Skin epidermis (tissue), 12 donors: ENCODE measurements around the gene WFDC5.

ENCODE experiments used
- H3K27ac ChIP-seq, 21 experiments: fragments of 200-600 bp; sonication (generic) in 11 of 21; one replicate each; pipeline ENCODE4 v1.5.0; 2020; ENCODE audit warnings: mild to moderate bottlenecking in 3 of 21, inconsistent platforms in 2 of 21, moderate library complexity in 2 of 21
- H3K4me3 ChIP-seq, 7 experiments: fragments of 200-600 bp; sonication (generic) in 2 of 7; one replicate each; pipeline ENCODE4 v1.5.0; 2020; ENCODE audit warnings: inconsistent platforms in 2 of 7, mild to moderate bottlenecking in 2 of 7, moderate library complexity in 1 of 7

Gene WFDC5

DNA sequence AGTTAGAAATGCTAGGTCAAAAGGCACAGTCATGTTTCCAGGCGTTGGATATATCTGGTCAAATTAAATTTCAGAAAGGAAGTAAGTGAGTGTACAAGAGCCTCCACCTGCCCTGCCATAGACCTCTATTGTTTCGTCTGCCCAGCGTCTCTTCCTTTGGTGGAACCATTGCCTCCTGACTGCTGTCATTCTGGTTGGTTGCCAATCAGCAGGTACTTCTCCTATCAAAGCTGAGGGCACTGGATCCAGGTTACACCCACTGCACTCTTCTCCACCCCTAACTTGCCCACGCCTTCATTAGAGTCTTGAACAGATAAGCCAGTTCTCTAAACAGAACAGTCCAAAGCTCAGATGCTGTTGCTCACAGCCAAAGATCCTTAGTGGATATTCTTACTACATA is 2.6 kb upstream of the WFDC5 start:
- Histone ChIP-seq H3K4me3 (no peak overlapping the region), H3K27ac (no peak overlapping the region)

GRCh38 chr20:45115829-45116228 is 855 bp upstream of the WFDC5 start:
- peak overlapping the region in 15 of 21 experiments; percentile 14 to 93 (median 76) for H3K27ac ChIP-seq
- H3K4me3 ChIP-seq = no peak overlapping the region

DNA sequence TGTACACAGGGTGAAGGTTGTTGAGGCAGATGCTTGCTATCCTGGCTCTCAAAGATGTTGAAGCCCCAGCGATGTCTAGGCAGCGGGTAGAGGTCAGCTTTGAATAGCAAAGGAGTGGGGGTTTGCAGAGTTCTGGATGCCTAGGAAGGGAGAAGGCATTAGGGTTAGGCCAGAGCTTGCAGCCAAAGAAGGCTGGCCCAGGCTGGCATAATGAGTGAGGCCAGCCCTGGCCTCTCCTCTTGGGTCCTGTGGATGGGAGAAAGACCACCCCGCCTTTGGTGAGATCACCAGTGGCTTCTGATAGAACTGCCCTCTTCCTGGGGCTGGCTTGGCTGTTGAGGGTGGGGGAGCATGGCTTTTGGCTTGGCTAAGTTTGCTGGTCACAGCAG is 406 bp upstream of the WFDC5 start:
- H3K4me3 ChIP-seq = peak overlapping the region in 1 of 7 experiments; percentile 30
- H3K27ac ChIP-seq = peak overlapping the region in 16 of 21 experiments; percentile 14 to 93 (median 76)

- peak overlapping the region in 13 of 21 experiments; percentile 17 to 93 (median 77) for H3K27ac ChIP-seq
- H3K4me3 ChIP-seq = peak overlapping the region in 2 of 7 experiments; percentile 15 to 27
These were observed 1.1 kb downstream of the WFDC5 start for GRCh38 chr20:45113865-45114264.

- Histone ChIP-seq H3K4me3 (peak overlapping the region in 1 of 7 experiments; percentile 4), H3K27ac (peak overlapping the region in 8 of 21 experiments; percentile 17 to 93 (median 72))
These were observed 2.2 kb downstream of the WFDC5 start for GRCh38 chr20:45112754-45113153.

GRCh38 chr20:45111799-45112471 is 3.0 kb downstream of the WFDC5 start:
- H3K4me3 ChIP-seq = no peak overlapping the region

DNA sequence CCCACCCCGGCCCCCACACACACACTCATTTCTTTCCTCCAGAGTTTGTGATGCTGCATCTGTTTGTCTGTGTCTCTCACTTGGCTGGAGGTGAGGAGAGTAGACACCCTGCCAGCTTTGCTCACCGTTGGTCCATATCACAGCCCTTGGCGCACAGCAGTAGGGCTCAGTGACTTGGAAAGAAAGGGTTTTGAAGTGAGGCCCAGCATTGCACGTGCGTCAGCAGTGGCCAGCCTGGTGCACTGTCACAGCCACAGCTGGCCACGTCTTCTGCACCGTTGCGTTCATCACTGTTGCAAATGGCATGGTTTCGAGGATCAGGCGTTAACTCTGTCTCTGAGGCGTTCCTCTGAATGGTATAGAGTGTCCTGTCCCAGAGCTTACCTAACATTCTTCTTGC is 3.7 kb downstream of the WFDC5 start:
- Histone ChIP-seq H3K27ac (no peak overlapping the region), H3K4me3 (no peak overlapping the region)

More at GRCh38 chr20:45111799-45112471, 3.0 kb downstream of the WFDC5 start:
- H3K27ac ChIP-seq = no peak overlapping the region

DNA sequence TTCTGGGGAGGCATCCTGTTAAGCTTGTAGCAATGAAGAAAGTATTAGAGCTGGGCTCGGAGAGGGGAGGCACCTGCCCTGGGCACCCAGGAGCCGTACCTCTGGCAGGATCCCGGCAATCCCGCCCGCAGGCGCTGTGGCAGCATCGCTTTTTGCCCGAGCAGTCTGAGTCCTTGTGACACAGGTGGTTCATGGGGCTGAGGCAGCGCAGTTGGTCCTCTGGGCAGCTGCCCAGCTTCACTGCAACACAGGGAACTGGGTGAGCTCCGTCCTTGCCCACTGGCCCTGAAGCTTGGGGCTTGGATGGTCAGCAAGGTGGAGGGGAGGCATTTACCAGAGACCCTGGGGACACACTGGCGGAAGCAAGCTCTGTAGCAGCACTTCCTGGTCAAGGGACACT is 4.7 kb downstream of the WFDC5 start:
- H3K4me3 ChIP-seq = no peak overlapping the region
- H3K27ac ChIP-seq = no peak overlapping the region

- H3K27ac ChIP-seq = no peak overlapping the region
- H3K4me3 ChIP-seq = no peak overlapping the region
These were observed 5.3 kb downstream of the WFDC5 start for GRCh38 chr20:45109634-45110033.

DNA sequence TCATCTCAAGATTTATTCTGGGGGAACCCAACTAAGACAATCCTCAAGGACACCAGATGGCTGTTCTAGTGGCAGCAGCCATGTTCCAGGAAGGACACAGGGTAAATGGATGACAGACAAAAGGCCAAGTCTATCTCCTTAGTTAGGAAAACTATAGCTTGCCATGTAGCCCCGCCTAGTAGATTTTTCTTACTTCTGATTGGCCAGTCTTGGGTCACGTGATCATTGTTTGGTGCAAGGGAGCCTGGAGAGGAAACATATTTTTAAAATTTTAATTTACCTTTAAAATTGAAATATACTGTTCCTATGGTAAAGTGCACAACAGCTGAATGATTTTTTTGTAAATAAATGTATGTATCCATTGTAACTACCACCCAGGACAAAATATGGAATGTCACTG is 9.7 kb downstream of the WFDC5 start:
- Histone ChIP-seq H3K4me3 (no peak overlapping the region), H3K27ac (no peak overlapping the region)

DNA sequence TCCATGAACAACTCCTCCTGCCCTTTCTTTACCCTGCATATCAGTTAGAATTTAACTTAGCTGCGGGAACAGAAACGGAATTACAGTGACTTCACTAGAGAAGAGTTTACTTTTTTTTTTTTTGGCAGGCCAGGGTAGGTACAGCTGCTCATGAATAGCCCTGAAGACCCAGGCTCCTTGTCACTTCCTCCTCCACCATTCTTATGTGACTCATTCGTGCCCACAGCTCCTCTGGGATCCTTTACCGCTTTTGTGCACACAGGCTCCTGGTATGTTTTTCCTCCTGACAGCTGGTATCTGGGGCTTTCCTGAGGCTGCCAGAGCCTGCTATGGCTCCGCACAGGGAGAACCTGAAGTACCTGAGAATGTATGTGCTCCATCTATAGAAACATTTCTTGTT is 10.2 kb downstream of the WFDC5 start:
- Histone ChIP-seq H3K4me3 (no peak overlapping the region), H3K27ac (no peak overlapping the region)

DNA sequence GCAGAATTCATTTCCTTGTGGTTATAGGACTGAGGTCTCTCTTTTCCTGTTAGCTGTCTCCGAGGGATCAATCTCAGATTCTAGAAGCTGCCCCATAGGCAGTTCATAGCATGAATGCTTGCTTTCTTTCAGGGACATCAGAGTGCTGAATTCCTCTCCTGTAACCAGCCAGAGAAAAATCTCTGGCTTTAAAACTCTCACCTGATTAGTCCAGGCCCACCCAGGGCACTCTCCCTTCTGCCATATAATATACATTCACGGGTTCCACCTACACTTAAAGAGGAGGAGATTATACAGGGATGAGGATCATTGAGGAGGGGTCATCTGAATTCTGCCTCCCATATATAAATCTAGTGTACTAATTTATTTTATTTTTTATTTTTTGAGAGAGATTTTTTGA is 11.9 kb downstream of the WFDC5 start:
- Histone ChIP-seq H3K27ac (no peak overlapping the region), H3K4me3 (no peak overlapping the region)

DNA sequence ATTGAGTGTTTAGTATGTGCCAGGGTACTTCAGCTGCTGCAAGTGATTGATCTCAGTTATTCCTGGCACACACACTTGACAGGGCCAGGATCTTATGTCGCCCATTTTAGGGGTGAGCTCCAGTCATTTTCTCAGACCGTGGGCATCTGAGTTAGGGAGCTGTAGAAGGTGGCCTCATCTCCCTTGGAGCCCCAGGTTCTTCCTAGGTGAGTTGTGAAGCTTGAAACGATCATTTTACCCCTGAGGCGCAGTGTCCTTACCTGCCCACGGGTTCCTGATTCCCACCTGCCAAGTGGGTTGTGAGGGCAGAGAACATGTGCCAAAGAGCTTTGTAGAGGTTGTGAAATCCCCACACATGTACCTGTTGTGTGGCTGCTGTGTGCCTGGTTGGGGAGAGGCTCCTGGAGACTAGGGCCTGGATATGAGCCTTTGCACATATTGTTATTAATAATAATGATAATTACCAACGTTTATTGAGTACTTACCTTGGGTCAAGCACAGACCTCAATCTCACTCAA is 13.6 kb downstream of the WFDC5 start:
- Histone ChIP-seq H3K4me3 (no peak overlapping the region), H3K27ac (no peak overlapping the region)

DNA sequence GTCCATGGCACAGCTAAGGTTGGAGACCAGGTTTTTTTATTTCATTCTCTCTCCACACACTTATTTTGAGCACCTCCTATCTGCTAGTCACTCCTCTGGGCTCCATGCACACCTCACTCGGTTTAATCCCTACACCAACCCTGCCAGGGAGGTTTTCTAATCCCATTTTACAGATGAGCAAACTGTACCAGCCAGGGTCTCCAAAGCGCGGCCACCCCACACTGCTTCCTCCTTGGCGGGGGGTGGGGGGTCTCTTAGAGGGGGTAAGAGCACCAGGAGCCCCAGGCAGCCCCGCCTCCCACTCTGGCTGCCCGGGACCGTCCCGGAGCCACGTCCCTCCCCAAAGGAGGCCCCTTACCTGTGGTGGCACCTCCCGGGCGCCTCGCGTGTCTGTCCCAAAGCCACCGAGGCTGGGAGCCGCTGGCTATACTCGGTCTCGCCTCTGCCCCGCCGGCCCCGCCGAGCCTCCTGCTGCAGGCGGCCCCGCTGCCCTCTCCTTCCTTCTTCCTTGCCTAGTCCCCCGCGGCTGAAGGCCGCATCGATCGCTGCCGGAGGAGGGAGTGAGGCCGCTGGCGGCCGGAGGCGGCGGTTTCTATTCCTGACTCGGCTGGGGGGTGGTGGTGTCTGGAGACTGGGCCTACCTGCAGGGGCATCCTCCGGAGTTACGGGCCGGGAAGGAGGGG is 14.3 kb downstream of the WFDC5 start, which contains the start of gene KCNS1:
Gene KCNS1, minus strand, starts transcription at position 565 of the 683 bp plus-strand sequence. CDS start 1,891 bp downstream, outside the sequence.
- H3K4me3 ChIP-seq = no peak within 1 kb of the TSS

GRCh38 chr20:45098103-45098773 is 16.7 kb downstream of the WFDC5 start:
- Histone ChIP-seq H3K4me3 (peak overlapping the region in 3 of 7 experiments; percentile 3 to 18 (median 7)), H3K27ac (no peak overlapping the region)

More for the DNA sequence above, 14.3 kb downstream of the WFDC5 start, which contains the start of gene KCNS1:
- H3K27ac ChIP-seq = no peak within 1 kb of the TSS

GRCh38 chr20:45097485-45098102 is 17.4 kb downstream of the WFDC5 start:
- peak overlapping the region in 2 of 7 experiments; percentile 3 to 7 for H3K4me3 ChIP-seq

DNA sequence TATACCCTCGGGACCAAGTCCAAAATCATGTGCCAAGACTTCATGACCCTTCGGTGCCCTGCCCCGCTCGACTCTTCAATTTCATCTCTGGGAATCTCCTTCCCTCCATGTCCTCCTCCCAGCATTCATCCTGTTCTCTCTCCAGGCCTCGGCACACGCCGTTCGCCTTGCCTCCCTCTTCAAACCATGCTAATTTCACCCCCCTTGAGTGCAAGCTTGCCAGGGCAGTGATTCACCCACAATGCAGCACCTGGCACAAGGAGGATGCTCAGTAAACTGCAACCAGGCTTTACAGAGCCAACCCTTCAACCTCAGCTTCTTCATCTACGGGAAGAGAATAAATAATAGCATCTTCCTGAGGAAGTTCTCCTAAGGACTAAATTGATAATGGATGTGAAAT is 18.2 kb downstream of the WFDC5 start:
- no peak overlapping the region for H3K4me3 ChIP-seq
- H3K27ac ChIP-seq = no peak overlapping the region

More at GRCh38 chr20:45097485-45098102, 17.4 kb downstream of the WFDC5 start:
- no peak overlapping the region for H3K27ac ChIP-seq

DNA sequence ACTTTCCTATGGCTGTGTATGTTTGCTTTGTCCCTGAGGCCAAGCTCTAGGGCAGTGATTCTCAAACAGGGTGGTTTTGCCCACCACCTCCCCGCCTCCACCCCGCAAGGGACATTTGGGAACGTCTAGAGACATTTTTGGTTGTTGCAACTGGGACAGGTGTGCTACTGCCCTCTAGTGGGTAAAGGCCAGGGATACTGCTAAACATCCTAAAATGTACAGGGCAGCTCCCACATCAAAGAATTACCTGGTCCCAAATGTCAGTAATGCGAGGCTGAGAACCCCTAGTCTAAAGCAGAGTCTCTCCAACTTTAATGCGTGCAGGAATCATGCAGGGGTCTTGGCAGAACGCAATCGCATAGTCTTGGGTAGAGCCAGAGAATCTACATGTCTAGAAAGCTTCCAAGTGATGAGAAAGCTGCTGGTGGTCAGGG is 19.2 kb downstream of the WFDC5 start:
- no peak overlapping the region for H3K27ac ChIP-seq
- H3K4me3 ChIP-seq = no peak overlapping the region

- H3K27ac ChIP-seq = no peak overlapping the region
- no peak overlapping the region for H3K4me3 ChIP-seq
These were observed 20.0 kb downstream of the WFDC5 start for GRCh38 chr20:45094864-45095574.
